Measurements from ENCODE around the gene SOCS6.
"Not testable (repeated sequence)": the region's sequence is repeated elsewhere in the genome, so short reads cannot be mapped to it uniquely, and the experiment has no call there.

Gene SOCS6

DNA sequence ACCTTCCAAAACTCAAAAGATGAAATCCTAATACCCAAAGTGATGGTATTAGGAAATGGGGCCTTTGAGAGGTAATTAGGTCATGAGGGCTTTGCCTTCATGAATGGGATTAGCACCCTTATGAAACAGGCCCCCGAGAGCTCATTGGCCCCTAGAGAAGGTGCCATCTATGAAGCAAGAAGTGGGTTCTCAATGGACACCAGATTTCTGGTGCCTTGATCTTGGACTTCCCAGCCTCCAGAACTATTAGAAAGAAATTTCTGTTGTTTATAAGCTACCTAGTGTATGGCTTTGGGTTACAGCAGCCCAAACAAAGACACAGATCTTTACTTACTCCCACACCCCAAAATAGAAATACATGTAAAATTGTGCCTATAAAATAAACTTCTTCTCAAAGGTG is 45.4 kb downstream of the SOCS6 start:
- Histone ChIP-seq H3K4me3 (ENCODE audit: insufficient read depth, low read depth, low read length) (no peak overlapping the region), H3K4me1 (ENCODE audit: control insufficient read depth, insufficient read depth, low read length) (no peaks in the 10 kb centered on the region), H3K27ac (ENCODE audit: insufficient read depth, low read depth, low read length, poor library complexity, severe bottlenecking) (no peak overlapping the region), H3K27me3 (ENCODE audit: control insufficient read depth, insufficient read depth, low read length, poor library complexity, severe bottlenecking) (no peaks in the 10 kb centered on the region), H3K9me3 (ENCODE audit: control insufficient read depth, low read length) (no peaks in the 10 kb centered on the region), H3K36me3 (ENCODE audit: control insufficient read depth, insufficient read depth, low read length) (peaks cover 5% of the 10 kb centered on the region)
- 95 to 98% methylated on average over 1 of the region's 1 CpG for WGBS, 2 experiments

DNA sequence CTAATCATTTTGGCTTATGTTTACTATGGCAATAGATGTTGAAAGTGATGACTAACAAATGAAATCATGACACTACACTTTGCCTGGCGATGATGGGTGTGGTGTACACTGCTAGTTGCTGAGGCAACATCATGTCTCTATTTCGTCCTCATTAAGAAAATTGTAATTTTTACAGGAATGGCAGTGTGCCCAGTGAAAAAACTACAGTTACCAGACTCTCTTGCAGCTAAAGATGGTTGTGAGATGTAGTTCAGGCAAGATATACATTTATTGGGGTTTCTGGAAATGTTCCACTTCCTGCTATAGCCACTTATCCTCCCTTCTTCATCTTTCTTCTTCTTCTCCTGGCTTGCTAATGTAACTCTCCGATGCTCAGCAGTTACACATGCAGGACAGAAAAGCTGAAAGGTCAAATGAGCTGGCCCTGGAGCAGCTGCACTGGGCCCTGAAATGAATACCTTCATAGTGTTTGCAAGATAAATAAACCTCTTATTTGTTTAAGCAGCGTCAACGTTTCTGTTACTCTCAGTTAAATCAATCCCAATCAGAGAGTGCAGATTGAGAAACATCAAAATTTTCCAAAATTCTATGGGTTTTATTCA is 46.0 kb downstream of the SOCS6 start:
- Histone ChIP-seq H3K36me3 (ENCODE audit: control insufficient read depth, insufficient read depth, low read length) (peaks cover 5% of the 10 kb centered on the region), H3K27ac (ENCODE audit: insufficient read depth, low read depth, low read length, poor library complexity, severe bottlenecking) (no peak overlapping the region), H3K9me3 (ENCODE audit: control insufficient read depth, low read length) (no peaks in the 10 kb centered on the region), H3K4me3 (ENCODE audit: insufficient read depth, low read depth, low read length) (no peak overlapping the region), H3K4me1 (ENCODE audit: control insufficient read depth, insufficient read depth, low read length) (no peaks in the 10 kb centered on the region), H3K27me3 (ENCODE audit: control insufficient read depth, insufficient read depth, low read length, poor library complexity, severe bottlenecking) (no peaks in the 10 kb centered on the region)
- 96 to 98% methylated on average over 5 of the region's 5 CpGs for WGBS, 2 experiments

DNA sequence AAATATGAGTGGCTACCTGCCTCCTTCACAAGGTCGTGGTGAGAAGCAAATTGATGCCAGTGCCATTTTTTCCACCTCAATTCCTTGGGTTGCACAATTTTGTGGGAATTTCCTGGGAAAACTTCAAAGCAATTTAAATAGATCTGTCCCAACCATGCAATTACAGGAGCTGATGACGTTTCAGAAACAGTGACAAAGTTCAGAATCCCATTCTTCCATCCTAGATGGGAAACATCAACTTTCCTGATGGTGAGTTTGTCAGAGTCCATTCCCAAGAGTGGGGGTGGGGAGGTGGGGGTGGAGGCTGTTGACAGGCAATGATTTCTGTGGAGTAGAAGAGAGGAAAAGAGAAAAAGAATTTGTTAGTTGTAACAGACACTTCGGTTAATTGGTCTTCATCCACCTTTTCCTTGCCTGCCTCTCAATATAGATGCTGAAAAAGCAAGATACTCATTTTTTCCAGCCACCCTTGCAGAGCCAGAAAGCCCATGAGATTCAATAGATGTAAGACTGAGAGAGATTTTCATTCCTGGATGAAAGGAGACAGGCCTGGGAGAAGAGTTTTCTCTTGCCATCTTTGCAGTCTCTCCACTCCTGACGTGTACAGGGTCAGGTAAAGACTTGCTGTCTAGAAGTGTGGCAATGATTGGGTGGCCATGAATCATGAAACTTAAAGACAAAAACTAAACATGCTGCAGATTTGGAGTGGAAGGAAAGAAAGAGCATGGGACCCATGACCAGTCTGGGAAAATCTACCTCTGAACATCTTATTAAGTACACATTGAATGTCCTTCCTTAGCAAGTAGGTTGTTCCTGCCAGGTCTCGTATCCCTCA is 47.3 kb downstream of the SOCS6 start:
- Histone ChIP-seq H3K36me3 (ENCODE audit: control insufficient read depth, insufficient read depth, low read length) (peaks cover 5% of the 10 kb centered on the region), H3K4me1 (ENCODE audit: control insufficient read depth, insufficient read depth, low read length) (no peaks in the 10 kb centered on the region), H3K27me3 (ENCODE audit: control insufficient read depth, insufficient read depth, low read length, poor library complexity, severe bottlenecking) (no peaks in the 10 kb centered on the region), H3K27ac (ENCODE audit: insufficient read depth, low read depth, low read length, poor library complexity, severe bottlenecking) (no peak overlapping the region), H3K4me3 (ENCODE audit: insufficient read depth, low read depth, low read length) (no peak overlapping the region), H3K9me3 (ENCODE audit: control insufficient read depth, low read length) (no peaks in the 10 kb centered on the region)
- WGBS, 2 experiments = 90 to 95% methylated on average over 5 of the region's 5 CpGs

DNA sequence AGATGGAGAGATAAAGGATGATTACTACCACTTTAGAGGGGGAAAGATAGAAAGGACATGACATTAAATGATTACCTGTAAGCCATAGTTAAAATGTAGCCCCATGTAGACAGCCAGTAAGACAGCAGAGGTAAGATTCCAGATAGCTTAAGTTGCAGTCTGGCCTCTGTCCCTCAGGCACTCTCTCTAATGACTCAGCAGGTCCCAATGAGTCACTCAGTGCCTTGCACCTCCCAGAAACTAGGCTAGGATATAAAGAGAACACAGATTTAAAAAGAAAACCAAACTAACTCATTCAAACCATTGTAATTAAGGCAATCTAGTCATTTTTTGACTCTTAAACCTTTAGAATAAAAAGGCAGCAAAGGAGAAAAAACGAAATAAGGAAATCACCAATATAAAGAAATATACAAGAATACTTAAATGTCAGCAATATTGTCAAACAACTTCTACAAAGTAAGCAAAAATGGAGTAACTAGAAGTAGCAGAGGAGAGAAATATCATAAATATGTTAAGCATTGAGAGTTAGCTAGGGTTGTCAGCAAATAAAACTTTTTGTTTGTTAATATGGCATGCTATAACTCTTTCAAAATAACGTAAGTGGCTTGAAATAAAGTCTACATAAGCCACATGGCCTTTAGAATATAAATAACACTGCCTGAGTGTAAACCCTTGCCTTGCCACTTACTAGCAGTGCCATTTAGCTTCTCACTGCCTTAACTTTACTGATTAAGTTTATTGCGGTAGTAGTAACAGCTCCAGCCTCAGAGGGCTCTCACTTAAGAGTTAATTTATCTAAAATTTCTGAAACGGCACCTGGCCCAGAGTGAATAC is 48.5 kb downstream of the SOCS6 start:
- Histone ChIP-seq H3K36me3 (ENCODE audit: control insufficient read depth, insufficient read depth, low read length) (peaks cover 5% of the 10 kb centered on the region), H3K4me1 (ENCODE audit: control insufficient read depth, insufficient read depth, low read length) (no peaks in the 10 kb centered on the region), H3K4me3 (ENCODE audit: insufficient read depth, low read depth, low read length) (no peak overlapping the region), H3K27ac (ENCODE audit: insufficient read depth, low read depth, low read length, poor library complexity, severe bottlenecking) (no peak overlapping the region), H3K27me3 (ENCODE audit: control insufficient read depth, insufficient read depth, low read length, poor library complexity, severe bottlenecking) (no peaks in the 10 kb centered on the region), H3K9me3 (ENCODE audit: control insufficient read depth, low read length) (no peaks in the 10 kb centered on the region)
- 95 to 100% methylated on average over 2 to 3 of the region's 4 CpGs for WGBS, 2 experiments

DNA sequence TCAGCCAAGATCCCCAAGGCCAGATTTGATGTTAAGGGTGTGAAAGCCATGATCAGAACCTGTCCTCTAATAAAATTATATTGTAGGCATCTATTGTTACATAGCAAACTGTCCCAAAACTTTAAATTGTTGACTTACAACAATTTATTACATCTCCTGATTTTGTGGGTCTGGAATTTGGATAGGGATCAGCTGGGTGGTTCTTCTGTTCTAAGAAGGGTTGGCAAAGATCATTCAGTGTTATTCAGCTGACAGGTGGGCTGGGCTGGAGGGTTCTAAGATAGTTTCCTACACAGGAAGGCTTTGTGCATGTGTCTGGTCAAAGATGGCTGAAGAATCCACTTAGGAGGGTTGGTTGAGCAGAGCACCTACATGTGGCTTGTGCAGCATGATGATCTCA is 50.0 kb downstream of the SOCS6 start:
- Histone ChIP-seq H3K4me3 (ENCODE audit: insufficient read depth, low read depth, low read length) (no peak overlapping the region), H3K9me3 (ENCODE audit: control insufficient read depth, low read length) (no peaks in the 10 kb centered on the region), H3K27ac (ENCODE audit: insufficient read depth, low read depth, low read length, poor library complexity, severe bottlenecking) (no peak overlapping the region)

DNA sequence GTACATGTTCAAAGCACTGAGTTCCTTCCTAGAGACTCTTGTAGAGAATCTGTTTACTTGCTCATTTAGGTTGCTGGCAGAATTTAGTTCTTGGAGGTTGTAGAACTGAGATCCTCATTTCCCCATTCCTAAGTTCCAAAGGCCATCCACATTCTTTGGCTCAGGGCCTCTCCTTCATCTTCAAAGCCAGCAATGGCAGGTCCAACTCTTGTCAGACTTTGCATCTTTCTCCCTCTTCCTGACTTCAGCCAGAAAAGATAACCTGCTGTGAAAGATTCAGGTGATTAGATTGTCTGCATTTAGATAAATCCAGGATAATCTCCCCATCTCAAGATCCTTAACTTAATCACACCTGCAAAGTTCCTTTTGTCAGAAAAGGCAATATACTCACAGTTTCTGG is 51.1 kb downstream of the SOCS6 start:
- H3K27me3 ChIP-seq (ENCODE audit: control insufficient read depth, insufficient read depth, low read length, poor library complexity, severe bottlenecking) = no peaks in the 10 kb centered on the region
- no peaks in the 10 kb centered on the region for H3K4me1 ChIP-seq (ENCODE audit: control insufficient read depth, insufficient read depth, low read length)
- H3K9me3 ChIP-seq (ENCODE audit: control insufficient read depth, low read length) = no peaks in the 10 kb centered on the region
- H3K36me3 ChIP-seq (ENCODE audit: control insufficient read depth, insufficient read depth, low read length) = peaks cover 2% of the 10 kb centered on the region
- H3K4me3 ChIP-seq (ENCODE audit: insufficient read depth, low read depth, low read length) = no peak overlapping the region
- H3K27ac ChIP-seq (ENCODE audit: insufficient read depth, low read depth, low read length, poor library complexity, severe bottlenecking) = no peak overlapping the region

More for the DNA sequence above, 50.0 kb downstream of the SOCS6 start:
- Histone ChIP-seq H3K4me1 (ENCODE audit: control insufficient read depth, insufficient read depth, low read length) (no peaks in the 10 kb centered on the region), H3K27me3 (ENCODE audit: control insufficient read depth, insufficient read depth, low read length, poor library complexity, severe bottlenecking) (no peaks in the 10 kb centered on the region), H3K36me3 (ENCODE audit: control insufficient read depth, insufficient read depth, low read length) (peaks cover 5% of the 10 kb centered on the region)

DNA sequence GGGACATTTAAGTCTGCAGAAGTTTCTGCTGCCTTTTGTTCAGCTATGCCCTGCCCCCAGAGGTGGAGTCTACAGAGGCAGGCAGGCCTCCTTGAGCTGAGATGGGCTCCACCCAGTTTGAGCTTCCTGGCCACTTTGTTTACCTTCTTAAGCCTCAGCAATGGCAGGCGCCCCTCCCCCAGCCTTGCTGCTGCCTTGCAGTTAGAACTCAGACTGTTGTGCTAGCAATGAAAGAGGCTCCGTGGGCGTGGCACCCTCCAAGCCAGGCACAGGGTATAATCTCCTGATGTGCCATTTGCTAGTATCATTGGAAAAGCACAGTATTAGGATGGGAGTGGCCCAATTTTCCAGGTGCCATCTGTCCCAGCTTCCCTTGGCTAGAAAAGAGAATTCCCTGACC is 59.6 kb downstream of the SOCS6 start:
- H3K4me1 ChIP-seq (ENCODE audit: control insufficient read depth, insufficient read depth, low read length); H3K9me3 ChIP-seq (ENCODE audit: control insufficient read depth, low read length); H3K27ac ChIP-seq (ENCODE audit: insufficient read depth, low read depth, low read length, poor library complexity, severe bottlenecking); H3K36me3 ChIP-seq (ENCODE audit: control insufficient read depth, insufficient read depth, low read length); H3K27me3 ChIP-seq (ENCODE audit: control insufficient read depth, insufficient read depth, low read length, poor library complexity, severe bottlenecking); H3K4me3 ChIP-seq (ENCODE audit: insufficient read depth, low read depth, low read length): not testable (repeated sequence)
- WGBS, 2 experiments = 90 to 96% methylated on average over 3 of the region's 3 CpGs

DNA sequence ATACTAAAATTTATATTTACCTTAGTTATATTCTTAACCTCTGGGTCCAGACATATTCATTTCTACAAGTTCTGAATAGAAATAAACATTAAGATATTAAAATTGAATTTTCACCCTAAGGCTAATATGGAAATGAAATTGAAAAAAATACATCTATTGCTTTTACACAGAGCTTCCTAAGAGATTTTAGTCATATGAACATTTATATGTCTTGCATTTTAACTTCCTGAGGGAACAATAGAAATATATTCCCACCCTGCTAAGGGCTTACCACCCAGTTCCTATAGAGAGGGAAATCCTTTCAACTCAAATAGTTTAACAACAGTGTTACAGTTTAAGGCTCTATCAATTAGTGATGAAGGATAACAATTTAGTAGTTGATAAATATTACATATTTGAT is 60.5 kb downstream of the SOCS6 start:
- Histone ChIP-seq H3K9me3 (ENCODE audit: control insufficient read depth, low read length) (no peaks in the 10 kb centered on the region), H3K36me3 (ENCODE audit: control insufficient read depth, insufficient read depth, low read length) (no peaks in the 10 kb centered on the region), H3K4me1 (ENCODE audit: control insufficient read depth, insufficient read depth, low read length) (no peaks in the 10 kb centered on the region), H3K4me3 (ENCODE audit: insufficient read depth, low read depth, low read length) (no peak overlapping the region), H3K27me3 (ENCODE audit: control insufficient read depth, insufficient read depth, low read length, poor library complexity, severe bottlenecking) (no peaks in the 10 kb centered on the region), H3K27ac (ENCODE audit: insufficient read depth, low read depth, low read length, poor library complexity, severe bottlenecking) (no peak overlapping the region)

DNA sequence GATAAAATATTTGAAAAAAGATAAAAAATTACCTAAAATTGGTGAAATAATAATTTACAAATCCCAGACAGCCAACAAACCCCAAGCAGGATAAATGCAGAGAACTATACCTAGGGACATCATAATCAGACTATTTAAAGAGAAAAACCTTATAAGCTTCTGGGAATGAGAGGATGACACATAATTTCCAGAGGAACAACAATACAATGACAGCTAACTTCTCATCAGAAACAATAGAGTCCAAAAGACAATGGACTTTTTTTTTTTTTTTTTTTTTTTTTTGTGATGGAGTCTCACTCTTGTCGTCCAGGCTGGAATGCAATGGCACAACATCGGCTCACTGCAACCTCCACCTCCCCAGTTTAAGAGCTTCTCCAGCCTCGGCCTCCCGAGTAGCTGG is 65.2 kb downstream of the SOCS6 start:
- no peaks in the 10 kb centered on the region for H3K36me3 ChIP-seq (ENCODE audit: control insufficient read depth, insufficient read depth, low read length)
- no peaks in the 10 kb centered on the region for H3K4me1 ChIP-seq (ENCODE audit: control insufficient read depth, insufficient read depth, low read length)
- WGBS, 2 experiments = 92 to 95% methylated on average over 4 of the region's 4 CpGs
- H3K27me3 ChIP-seq (ENCODE audit: control insufficient read depth, insufficient read depth, low read length, poor library complexity, severe bottlenecking) = no peaks in the 10 kb centered on the region
- no peaks in the 10 kb centered on the region for H3K9me3 ChIP-seq (ENCODE audit: control insufficient read depth, low read length)
- no peak overlapping the region for H3K27ac ChIP-seq (ENCODE audit: insufficient read depth, low read depth, low read length, poor library complexity, severe bottlenecking)
- no peak overlapping the region for H3K4me3 ChIP-seq (ENCODE audit: insufficient read depth, low read depth, low read length)

DNA sequence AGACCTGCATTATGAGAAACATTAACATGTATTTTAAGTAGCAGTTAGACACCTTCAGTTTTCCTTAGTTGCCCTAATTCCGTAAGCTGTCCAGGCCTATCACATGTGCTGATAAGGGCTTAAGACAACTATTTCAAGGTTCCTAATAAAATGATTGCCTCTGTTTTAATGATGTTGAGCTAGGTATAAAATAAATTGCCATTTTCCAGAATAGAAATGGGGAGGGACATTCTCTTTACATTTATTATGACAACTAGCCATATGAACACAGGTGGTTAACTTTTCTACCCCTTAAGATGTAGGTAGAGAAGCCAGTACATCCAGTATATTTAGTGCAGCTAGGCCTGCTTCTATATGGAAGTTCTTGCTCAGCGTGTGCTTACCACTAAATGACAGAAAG is 65.9 kb downstream of the SOCS6 start:
- no peaks in the 10 kb centered on the region for H3K36me3 ChIP-seq (ENCODE audit: control insufficient read depth, insufficient read depth, low read length)
- no peaks in the 10 kb centered on the region for H3K4me1 ChIP-seq (ENCODE audit: control insufficient read depth, insufficient read depth, low read length)
- no peak overlapping the region for H3K4me3 ChIP-seq (ENCODE audit: insufficient read depth, low read depth, low read length)
- WGBS, 2 experiments = 88 to 93% methylated on average over 2 of the region's 2 CpGs
- no peaks in the 10 kb centered on the region for H3K9me3 ChIP-seq (ENCODE audit: control insufficient read depth, low read length)
- no peak overlapping the region for H3K27ac ChIP-seq (ENCODE audit: insufficient read depth, low read depth, low read length, poor library complexity, severe bottlenecking)
- H3K27me3 ChIP-seq (ENCODE audit: control insufficient read depth, insufficient read depth, low read length, poor library complexity, severe bottlenecking) = no peaks in the 10 kb centered on the region

All from ectodermal cell (in vitro differentiated cells).